ENCODE results near the gene KCNS1.

Gene KCNS1

GRCh38 chr20:45104786-45105185 lies 3.9 kb upstream of the KCNS1 start:
- Histone ChIP-seq H3K4me3 (ENCODE audit: low read depth, low read length) (no peak overlapping the region), H3K27me3 (ENCODE audit: insufficient read depth, low read depth, severe bottlenecking) (peaks cover 10% of the 10 kb centered on the region), H3K9me3 (ENCODE audit: severe bottlenecking) (no peaks in the 10 kb centered on the region), H3K27ac (no peak overlapping the region), H3K36me3 (no peaks in the 10 kb centered on the region)
- no peak for DNase-seq
- TF ChIP-seq CTCF (IDR thresholded peaks at IDR 0.05; ENCODE audit: low read depth, low read length) = no peak

GRCh38 chr20:45103072-45103471 lies 2.1 kb upstream of the KCNS1 start:
- TF ChIP-seq CTCF (IDR thresholded peaks at IDR 0.05; ENCODE audit: low read depth, low read length) = no peak
- H3K27ac ChIP-seq = no peak overlapping the region
- no peaks in the 10 kb centered on the region for H3K9me3 ChIP-seq (ENCODE audit: severe bottlenecking)
- H3K36me3 ChIP-seq = no peaks in the 10 kb centered on the region
- H3K4me3 ChIP-seq (ENCODE audit: low read depth, low read length) = no peak overlapping the region
- peaks cover 14% of the 10 kb centered on the region for H3K27me3 ChIP-seq (ENCODE audit: insufficient read depth, low read depth, severe bottlenecking)
- no peak for DNase-seq

GRCh38 chr20:45101333-45101850 lies 465 bp upstream of the KCNS1 start:
- TF ChIP-seq CTCF (IDR thresholded peaks at IDR 0.05; ENCODE audit: low read depth, low read length) = no peak
- H3K4me3 ChIP-seq (ENCODE audit: low read depth, low read length) = no peak overlapping the region

GRCh38 chr20:45098103-45098773 lies 2.7 kb downstream of the KCNS1 start:
- peak; percentile 46 for TF ChIP-seq CTCF (IDR thresholded peaks at IDR 0.05; ENCODE audit: low read depth, low read length)
- Histone ChIP-seq H3K9me3 (ENCODE audit: severe bottlenecking) (no peaks in the 10 kb centered on the region), H3K36me3 (no peaks in the 10 kb centered on the region), H3K4me3 (ENCODE audit: low read depth, low read length) (no peak overlapping the region), H3K27me3 (ENCODE audit: insufficient read depth, low read depth, severe bottlenecking) (peaks cover 19% of the 10 kb centered on the region), H3K27ac (no peak overlapping the region)
- peak; percentile 55 for DNase-seq

More at GRCh38 chr20:45101333-45101850, 465 bp upstream of the KCNS1 start:
- no peaks in the 10 kb centered on the region for H3K9me3 ChIP-seq (ENCODE audit: severe bottlenecking)
- H3K27me3 ChIP-seq (ENCODE audit: insufficient read depth, low read depth, severe bottlenecking) = peaks cover 19% of the 10 kb centered on the region
- H3K36me3 ChIP-seq = no peaks in the 10 kb centered on the region
- H3K27ac ChIP-seq = no peak overlapping the region
- no peak for DNase-seq

GRCh38 chr20:45097485-45098102 lies 3.3 kb downstream of the KCNS1 start:
- H3K4me3 ChIP-seq (ENCODE audit: low read depth, low read length) = no peak overlapping the region
- no peaks in the 10 kb centered on the region for H3K36me3 ChIP-seq
- peaks cover 19% of the 10 kb centered on the region for H3K27me3 ChIP-seq (ENCODE audit: insufficient read depth, low read depth, severe bottlenecking)
- no peaks in the 10 kb centered on the region for H3K9me3 ChIP-seq (ENCODE audit: severe bottlenecking)
- no peak for DNase-seq
- no peak overlapping the region for H3K27ac ChIP-seq
- no peak for TF ChIP-seq CTCF (IDR thresholded peaks at IDR 0.05; ENCODE audit: low read depth, low read length)

Data from WERI-Rb-1 (cell line).